Naive B cell (primary cell): ENCODE data around the gene NOD2. TPM values are rescaled to one million over a fixed set of nuclear protein-coding genes. Genes with fewer than 3 reads are reported as not detected.

ENCODE experiments used
- ATAC-seq, 2 donors: fragments of 150-1000 bp; cut with Tn5 transposase; 2 replicates each; pipeline ENCODE4 v1.10.0; 2021; ENCODE audit warnings: low read depth in 2 of 2, mild to moderate bottlenecking in 2 of 2, moderate library complexity in 2 of 2
- DNase-seq: peaks from one replicate; pipeline ENCODE4 v3.0.0; 2022
- H3K27ac Mint-ChIP-seq, 6 donors: one replicate each; pipeline ENCODE4 v1.8.0; 2020 to 2022; ENCODE audit warnings: mild to moderate bottlenecking in 6 of 6, mixed read lengths in 6 of 6, moderate library complexity in 5 of 6, inconsistent platforms in 2 of 6
- H3K27me3 Mint-ChIP-seq, 3 donors: one replicate each; pipeline ENCODE4 v1.8.0; 2021 to 2022; ENCODE audit warnings: mixed read lengths in 3 of 3, mild to moderate bottlenecking in 1 of 3
- H3K36me3 Mint-ChIP-seq, 2 donors: one replicate each; pipeline ENCODE4 v1.8.0; 2020 to 2022; ENCODE audit warnings: mixed read lengths in 2 of 2, inconsistent platforms in 1 of 2, mild to moderate bottlenecking in 1 of 2
- H3K4me1 Mint-ChIP-seq, 3 donors: one replicate each; pipeline ENCODE4 v1.8.0; 2020 to 2022; ENCODE audit warnings: mixed read lengths in 3 of 3, inconsistent platforms in 1 of 3, mild to moderate bottlenecking in 1 of 3, moderate library complexity in 1 of 3
- H3K4me3 Mint-ChIP-seq, 8 donors: one replicate each; pipeline ENCODE4 v1.8.0; 2020 to 2022; ENCODE audit warnings: mild to moderate bottlenecking in 8 of 8, mixed read lengths in 8 of 8, moderate library complexity in 8 of 8, inconsistent platforms in 2 of 8
- H3K9me3 Mint-ChIP-seq, 7 donors: one replicate each; pipeline ENCODE4 v1.8.0; 2020 to 2022; ENCODE audit warnings: mixed read lengths in 7 of 7, mild to moderate bottlenecking in 5 of 7, inconsistent platforms in 2 of 7, moderate library complexity in 1 of 7
- polyA plus RNA-seq, 6 donors: library from polyadenylated mRNA; unstranded; fragments of 300-500 nt; fragmentation: Illumina TruSeq; gene quantifications; one replicate each; pipeline ENCODE4 v1.2.3, GENCODE V29; 2021; ENCODE audit warnings: low read depth in 6 of 6

Gene NOD2
- polyA plus RNA-seq, 6 donors from 2014 or later = 0.07 to 0.25 (median 0.16) TPM; not detected in 2

- H3K27me3 Mint-ChIP-seq = no peaks in the 10 kb centered on the region
- peaks cover 19 to 40% of the 10 kb centered on the region in 2 donors for H3K36me3 Mint-ChIP-seq
- H3K4me1 Mint-ChIP-seq = peaks cover 0 to 4% (median 0%) of the 10 kb centered on the region in 3 donors
- no peak for DNase-seq
- ATAC-seq = no peak
- peak overlapping the region in 1 of 6 donors; percentile 47 for H3K27ac Mint-ChIP-seq
- no peak overlapping the region for H3K4me3 Mint-ChIP-seq
- H3K9me3 Mint-ChIP-seq = no peaks in the 10 kb centered on the region
Observed at GRCh38 chr16:50781043-50781442, 87.6 kb downstream of the NOD2 start.

- DNase-seq (no peak), ATAC-seq (no peak)
- Mint-ChIP-seq H3K27ac (no peak overlapping the region), H3K4me1 (peaks cover 0 to 4% (median 0%) of the 10 kb centered on the region in 3 donors), H3K36me3 (peaks cover 19 to 40% of the 10 kb centered on the region in 2 donors), H3K27me3 (no peaks in the 10 kb centered on the region), H3K4me3 (no peak overlapping the region), H3K9me3 (no peaks in the 10 kb centered on the region)
Observed at GRCh38 chr16:50781518-50781917, 88.1 kb downstream of the NOD2 start.

Other genes with a start within 250 kb of the NOD2 start
- gene NKD1, start 145.2 kb upstream of the NOD2 start, polyA plus RNA-seq = under 1 TPM in 4 of 6 donors, not detected in 2; 0.01 to 0.36 (median 0.10) TPM
- 10 to 100 TPM; 29.0 to 47.0 (median 38.9) TPM for gene SNX20, start 12.3 kb upstream of the NOD2 start, polyA plus RNA-seq
- gene CYLD, start 48.5 kb downstream of the NOD2 start, polyA plus RNA-seq = 10 to 100 TPM; 65.4 to 89.0 (median 75.8) TPM